22Rv1 (cell line): ENCODE measurements around the gene COL2A1.

Source experiments
- CTCF ChIP-seq: fragments of 450-650 bp; IDR thresholded peaks from 2 replicates; pipeline ENCODE4 v1.5.1; 2017; ENCODE audit warnings: mild to moderate bottlenecking
- ZFX ChIP-seq: fragments of 450-650 bp; IDR thresholded peaks from 2 replicates; pipeline ENCODE4 v1.6.1; 2017; ENCODE audit warnings: antibody characterized with exemption, borderline replicate concordance

GRCh38 chr12:47949441-47950341 lies 54.6 kb downstream of the COL2A1 start:
- peak; percentile 100 for TF ChIP-seq CTCF
- TF ChIP-seq ZFX = no peak
